ENCODE data around the gene MROH8.

MROH8 gene

GRCh38 chr20:37178839-37179682 lies at the start of gene MROH8, which contains the start of gene RPN2:
MROH8 (minus strand) TSS chr20:37179548.
RPN2 (plus strand) TSS chr20:37179330; CDS start chr20:37179357, 27 bp downstream.
- DNase-seq: peak; percentile 97

DNA sequence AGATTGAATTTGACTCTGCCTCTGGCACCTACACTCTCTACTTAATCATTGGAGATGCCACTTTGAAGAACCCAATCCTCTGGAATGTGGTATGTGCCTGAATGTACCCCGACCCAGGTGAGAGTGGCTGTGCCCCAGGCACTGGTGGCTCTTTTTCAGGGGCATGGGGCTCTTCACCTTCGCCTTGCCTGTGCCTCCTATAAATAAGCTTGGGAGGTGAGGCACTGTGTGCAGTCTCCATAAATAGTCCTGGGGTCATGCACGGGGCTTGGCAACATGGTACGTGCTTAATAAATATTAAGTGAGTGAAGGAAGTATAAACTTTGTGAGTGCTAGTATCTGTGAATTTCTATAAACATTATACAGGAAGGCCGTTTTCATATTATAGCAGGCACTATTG lies 49.3 kb upstream of the MROH8 start:
- DNase-seq: no peak

DNA sequence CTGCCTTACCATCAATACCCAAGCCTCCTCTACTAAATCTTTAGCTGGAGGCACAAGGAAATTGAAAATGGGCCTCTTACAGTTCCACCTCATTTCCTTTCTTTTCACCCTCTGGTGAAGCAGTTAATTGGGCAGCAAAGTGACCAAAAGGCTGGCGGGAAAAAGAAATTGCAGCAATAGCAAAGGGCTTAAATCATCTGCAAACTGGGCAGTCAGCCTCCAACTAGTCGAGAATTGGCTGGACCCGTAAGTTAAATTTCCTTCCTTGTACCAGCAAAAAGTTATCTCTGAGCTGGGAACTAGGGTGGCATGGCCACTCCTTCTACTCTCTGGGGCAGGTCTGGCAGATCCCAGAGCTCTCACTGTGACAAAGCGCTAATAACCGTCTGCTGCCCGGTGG lies 48.7 kb upstream of the MROH8 start:
- DNase-seq: no peak

DNA sequence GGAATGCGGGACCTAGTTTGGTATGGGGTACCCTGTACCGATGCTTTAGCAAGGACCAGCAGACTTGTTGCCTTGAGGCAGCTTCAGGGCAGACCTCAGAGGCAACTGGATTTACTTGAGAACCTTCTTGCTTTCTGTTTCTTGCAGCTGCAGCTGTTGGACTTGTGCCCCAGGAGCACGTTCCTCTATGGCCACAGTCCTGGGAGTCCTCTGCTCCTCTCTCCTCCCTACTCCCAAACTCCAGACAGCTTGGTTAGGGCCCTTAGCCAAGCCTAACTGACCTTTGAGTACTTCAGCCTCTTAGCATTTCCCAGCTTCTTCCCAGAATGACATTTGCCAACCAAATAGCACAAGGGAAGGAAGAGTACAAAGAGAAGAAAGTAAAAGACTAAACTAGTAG lies 47.5 kb upstream of the MROH8 start:
- DNase-seq: no peak

- no peak for DNase-seq
Observed at GRCh38 chr20:37225146-37225545, 45.8 kb upstream of the MROH8 start.

GRCh38 chr20:37223053-37223452 lies 43.7 kb upstream of the MROH8 start:
- no peak for DNase-seq

DNA sequence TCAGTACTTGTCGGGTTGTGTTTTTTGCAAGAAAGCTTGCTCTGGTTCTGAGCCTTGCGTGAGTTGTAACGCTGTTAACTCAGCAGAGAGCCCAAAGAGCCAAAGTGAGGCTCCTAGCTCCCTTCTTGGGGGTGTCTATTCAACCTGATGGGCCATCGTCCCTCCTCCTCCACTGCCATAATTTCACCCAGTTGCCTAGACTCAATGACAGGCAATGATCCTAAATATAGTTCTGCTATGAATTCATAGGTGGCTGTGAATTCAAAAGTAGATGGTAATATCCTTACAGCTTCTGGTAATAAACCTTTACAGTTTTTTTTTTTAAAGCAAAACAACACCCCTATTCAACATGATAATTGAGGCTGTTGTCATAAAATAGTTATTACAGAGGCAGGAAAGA lies 42.7 kb upstream of the MROH8 start:
- no peak for DNase-seq

DNA sequence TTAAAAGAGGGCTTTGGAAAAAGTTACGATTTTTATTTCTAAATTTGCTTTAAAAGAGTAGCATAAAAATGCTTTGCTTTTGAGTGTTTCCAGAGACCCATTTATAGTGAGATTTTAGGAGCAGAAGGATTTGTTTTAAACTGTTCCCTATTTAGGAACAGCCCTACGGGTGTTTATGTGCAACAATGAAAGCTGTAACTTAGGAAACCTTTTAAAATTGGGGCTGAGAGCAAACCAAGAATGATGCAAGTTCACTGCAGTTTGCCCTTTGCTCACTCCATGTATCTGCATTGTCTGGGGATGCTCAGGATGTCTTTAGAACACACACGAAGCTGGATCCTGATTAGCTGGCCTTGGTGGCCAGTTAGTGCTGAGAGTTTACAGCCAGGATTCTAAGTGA lies 41.4 kb upstream of the MROH8 start:
- no peak for DNase-seq

DNA sequence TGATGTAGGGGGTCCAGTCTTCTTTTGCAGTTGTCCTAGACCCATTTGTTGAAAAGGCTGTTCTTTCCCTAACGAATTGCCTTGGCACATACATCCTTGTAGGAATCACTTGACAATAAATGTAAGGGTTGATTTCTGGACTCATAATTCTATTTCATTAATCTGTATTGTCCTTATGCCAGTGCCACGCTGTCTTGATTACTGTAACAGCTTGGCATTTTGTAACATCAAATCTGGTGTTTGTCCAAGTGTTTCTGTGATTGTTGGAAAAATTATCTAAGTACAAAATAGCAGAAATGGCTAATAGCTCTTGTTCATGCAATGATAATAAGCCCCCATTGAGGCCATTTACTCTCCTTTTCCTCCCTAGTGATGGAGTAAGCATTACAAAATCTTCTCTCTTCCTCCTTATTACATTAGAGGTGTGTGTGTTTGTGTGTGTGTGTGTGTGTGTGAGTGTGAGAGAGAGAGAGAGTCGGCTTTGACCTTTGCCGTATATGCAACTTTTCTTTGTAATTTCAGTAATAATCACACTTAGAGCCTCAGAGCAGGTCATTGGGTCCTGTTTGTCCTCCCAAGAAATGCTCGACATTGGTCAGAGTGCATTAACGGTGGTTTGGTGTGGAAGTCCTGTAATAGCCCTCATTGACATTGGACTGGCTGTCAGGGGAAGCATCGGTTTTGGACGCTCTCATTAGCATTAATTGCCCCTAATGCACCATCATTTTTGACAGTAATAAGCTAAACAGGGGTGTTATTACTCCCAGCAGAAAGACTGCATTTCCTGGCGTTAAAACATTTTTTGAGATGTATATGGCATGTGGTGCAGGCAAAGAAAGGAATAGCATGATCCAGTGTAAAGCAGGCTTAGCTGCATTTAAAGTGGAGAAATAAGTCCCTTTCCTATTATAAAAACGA lies 40.7 kb upstream of the MROH8 start:
- DNase-seq: no peak

DNA sequence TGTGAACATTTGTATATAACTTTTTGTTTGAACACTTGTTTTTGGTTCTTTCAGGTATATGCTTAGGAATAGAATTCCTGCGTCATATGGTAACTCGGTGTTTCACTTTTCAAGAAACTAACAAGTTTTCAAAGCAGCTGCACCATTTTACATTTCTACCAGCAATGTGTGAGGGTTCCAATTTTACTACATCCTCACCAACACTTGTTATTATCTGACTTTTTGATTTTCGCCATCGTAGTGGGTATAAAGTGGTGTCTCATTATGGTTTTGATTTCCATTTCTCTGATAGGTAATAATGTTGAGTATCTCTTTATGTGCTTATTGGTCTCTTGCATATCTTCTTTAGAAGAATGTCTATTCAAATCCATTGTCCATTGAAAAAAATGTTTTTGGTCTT lies 39.6 kb upstream of the MROH8 start:
- DNase-seq: no peak

GRCh38 chr20:37218441-37218840 lies 39.1 kb upstream of the MROH8 start:
- no peak for DNase-seq

DNA sequence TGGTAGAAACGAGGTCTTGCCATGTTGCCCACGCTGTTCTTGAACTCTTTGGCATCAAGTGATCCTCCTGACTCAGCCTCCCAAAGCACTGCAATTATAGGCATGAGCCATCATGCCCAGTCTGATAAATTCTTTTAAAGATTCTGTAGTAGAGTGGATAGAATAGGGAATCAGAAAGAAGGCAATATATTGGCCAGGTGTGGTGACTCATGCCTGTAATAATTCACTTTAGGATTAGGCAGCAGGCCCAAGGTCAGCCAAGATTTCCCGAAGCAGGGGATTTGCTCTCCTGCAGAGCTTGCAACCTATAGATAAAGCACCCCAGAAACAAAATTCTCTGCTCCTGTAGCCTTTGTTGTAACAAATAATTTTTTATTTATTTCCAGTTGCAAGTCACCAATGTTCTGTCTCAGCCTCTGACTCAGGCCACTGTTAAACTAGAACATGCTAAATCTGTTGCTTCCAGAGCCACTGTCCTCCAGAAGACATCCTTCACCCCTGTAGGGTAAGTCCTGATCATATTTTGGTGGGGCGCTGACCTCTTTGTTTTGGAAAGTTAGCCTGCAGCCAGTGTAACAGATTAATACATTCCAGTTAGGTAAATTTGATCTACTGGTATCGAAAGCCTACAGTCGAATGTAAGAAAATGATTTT lies 30.4 kb upstream of the MROH8 start:
- DNase-seq: no peak

DNA sequence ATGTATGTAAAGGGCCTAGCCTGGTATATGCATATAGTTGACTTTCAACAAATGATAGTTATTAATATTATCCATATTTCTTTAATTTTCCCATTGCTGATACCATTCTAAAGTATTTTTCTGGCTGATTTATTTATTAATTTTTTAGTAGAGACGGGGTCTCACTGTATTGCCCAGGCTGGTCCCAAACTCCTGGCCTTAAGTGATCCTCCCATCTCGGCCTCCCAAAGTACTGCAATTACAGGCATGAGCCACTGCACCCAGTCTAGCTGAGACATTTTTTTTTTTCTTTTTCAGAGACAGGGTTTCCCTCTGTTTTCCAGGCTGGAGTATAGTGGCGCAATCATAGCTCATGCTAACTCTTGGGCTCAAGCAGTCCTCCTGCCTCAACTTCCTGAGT lies 29.8 kb upstream of the MROH8 start:
- no peak for DNase-seq

DNA sequence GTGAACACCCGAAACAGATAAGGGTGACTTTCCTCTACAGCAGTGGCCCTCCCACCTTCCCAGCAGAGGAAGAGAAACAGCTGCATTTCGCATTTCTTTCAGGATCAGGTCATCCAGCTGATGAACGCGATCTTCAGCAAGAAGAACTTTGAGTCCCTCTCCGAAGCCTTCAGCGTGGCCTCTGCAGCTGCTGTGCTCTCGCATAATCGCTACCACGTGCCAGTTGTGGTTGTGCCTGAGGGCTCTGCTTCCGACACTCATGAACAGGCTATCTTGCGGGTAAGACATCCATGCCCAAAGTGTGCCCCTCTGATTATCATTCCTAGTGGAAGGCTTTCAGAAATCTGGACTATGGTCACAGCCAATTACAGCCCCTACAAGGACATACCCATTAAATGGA lies 27.8 kb upstream of the MROH8 start:
- DNase-seq: no peak

DNA sequence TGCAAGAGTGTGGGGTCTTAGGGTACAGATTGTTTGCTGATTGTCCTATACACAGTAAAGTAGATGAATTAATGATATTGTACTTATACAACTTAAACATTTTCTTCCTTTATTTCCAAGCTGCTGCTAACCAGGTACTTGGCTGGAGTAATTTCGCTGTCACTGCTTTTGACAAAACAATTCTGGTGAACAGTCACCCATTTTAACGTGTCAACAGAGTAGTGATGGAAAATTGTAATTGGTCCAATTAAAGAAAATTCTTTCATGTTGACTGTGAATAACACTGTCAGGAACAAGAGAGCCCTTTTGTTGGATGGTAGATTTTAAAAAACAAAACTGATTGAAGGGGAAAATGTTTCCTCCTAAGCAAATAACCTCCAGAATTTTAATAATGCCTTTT lies 26.4 kb upstream of the MROH8 start:
- no peak for DNase-seq

- no peak for DNase-seq
Observed at GRCh38 chr20:37205130-37205529, 25.8 kb upstream of the MROH8 start.

DNA sequence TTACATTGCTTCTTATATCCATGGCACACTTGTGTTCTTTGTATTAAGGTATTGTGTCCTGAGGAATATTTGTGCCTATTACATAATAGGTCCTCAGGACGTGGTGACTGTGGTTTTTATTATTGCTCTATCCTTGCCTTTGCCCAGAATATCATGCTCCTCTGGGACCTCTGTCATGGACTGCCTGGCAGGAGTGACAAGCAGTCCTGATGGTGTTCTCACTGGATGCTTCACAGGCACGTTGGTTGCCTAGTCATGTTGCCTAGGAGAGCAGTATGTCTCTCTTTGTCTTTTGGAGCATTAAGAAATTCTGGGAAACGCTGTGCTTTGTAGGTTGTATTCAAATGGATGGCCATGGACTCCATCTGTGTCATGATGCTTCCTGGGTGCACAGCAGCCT lies 24.7 kb upstream of the MROH8 start:
- DNase-seq: no peak

GRCh38 chr20:37202267-37202943 lies 23.1 kb upstream of the MROH8 start:
- peak; percentile 29 for DNase-seq

DNA sequence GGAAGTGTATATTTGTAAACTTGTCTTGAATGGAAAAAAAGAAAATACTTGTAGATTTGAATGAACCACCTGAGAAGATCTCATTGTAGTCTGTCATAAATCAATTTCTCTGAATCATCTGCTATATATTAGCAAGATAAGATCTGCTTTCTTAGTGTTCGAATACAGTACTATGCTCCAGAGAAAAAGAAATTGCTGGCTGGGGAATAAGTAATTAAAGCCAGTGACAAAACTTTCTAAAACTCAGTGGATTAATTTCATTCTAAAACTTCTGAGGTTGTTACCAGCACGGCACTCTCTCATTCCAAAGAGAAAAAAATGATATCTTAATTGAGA lies 22.4 kb upstream of the MROH8 start:
- no peak for DNase-seq

DNA sequence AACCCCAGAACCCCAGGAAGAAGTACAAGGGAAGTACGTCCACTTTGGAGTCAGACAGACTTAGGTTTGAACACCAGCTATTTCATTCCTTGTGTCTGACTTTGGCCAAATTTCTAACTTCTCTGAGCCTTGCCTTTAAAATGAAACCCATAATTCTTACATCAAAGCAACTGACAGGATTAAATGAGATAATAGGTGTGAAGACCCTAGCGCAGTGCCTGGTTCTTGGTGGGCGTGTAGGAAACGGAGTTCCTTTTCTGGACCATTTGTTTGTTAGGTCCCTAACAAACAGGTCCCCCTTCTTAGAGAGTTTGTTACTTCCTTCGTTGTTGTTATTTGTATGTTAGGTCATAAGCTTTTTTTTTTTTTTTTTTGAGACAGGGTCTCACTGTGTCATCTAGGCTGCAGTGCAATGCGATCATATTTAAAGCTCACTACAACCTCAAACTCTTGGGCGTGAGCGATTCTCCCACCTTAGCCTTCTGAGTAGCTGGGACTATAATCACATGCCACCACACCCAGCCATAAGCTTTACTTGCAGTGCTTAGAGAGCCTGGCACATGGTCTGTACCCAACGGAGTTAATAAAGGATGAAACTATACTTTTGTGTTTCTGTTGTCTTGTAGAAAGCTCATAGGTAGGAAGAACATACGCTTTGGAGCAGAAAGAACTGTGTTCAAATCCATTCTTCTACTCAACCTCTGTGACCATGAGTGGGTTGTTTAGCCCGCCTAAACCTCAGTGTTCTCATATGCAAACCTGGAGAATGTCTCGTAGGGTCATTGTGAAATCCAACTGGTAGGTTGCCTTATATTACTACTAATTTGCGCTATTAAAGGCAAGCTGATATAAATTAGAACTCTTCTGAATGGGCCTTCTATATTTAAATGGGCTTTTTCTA lies 21.8 kb upstream of the MROH8 start:
- no peak for DNase-seq

DNA sequence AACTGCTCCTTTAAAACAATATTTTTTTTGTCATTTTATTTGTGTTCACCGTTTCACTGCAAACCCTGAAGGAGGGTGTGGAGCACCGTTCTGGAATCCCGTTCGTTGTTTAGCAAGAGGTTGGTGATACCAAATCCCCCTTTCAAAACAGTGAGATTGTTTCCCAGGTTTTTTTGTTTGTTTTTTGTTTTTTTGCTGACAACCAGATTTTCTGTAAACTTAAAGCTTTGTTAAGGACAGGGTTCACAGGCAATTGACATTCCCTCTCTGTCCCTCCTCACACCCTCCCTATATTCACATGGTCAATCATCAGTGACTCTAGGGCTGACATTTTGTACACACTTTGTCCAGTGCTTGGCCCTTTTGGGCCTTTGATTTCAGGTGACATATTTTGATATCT lies 21.0 kb upstream of the MROH8 start:
- no peak for DNase-seq
